NB4 (cell line): ENCODE measurements around the gene PPEF2.

Experiments used
- DNase-seq: peaks from one replicate; pipeline ENCODE4 v3.0.0; 2010; ENCODE audit warnings: low read depth
- H3K4me3 ChIP-seq: one replicate; pipeline ENCODE4 v1.5.1; 2011; ENCODE audit warnings: mild to moderate bottlenecking, low read depth, low read length, moderate library complexity
- MYC ChIP-seq: IDR thresholded peaks from 2 replicates; pipeline ENCODE4 v1.6.1; 2011; ENCODE audit warnings: low read depth, low read length
- POLR2A ChIP-seq: IDR thresholded peaks from 2 replicates; pipeline ENCODE4 v1.6.1; 2011; ENCODE audit warnings: mild to moderate bottlenecking; ENCODE audit not compliant: insufficient read length; ENCODE audit errors: extremely low read depth
- TF ChIP-seq, protein P1 (sequence below): IDR thresholded peaks from one replicate; pipeline ENCODE4 v1.5.1; 2012; ENCODE audit warnings: low read depth, low read length
- TF ChIP-seq, protein P2 (sequence below): IDR thresholded peaks from 2 replicates; pipeline ENCODE4 v1.6.1; 2011; ENCODE audit warnings: low read depth, low read length

The PPEF2 gene

GRCh38 chr4:75867130-75867529 lies 35.1 kb downstream of the PPEF2 start:
- TF ChIP-seq, protein P1, sequence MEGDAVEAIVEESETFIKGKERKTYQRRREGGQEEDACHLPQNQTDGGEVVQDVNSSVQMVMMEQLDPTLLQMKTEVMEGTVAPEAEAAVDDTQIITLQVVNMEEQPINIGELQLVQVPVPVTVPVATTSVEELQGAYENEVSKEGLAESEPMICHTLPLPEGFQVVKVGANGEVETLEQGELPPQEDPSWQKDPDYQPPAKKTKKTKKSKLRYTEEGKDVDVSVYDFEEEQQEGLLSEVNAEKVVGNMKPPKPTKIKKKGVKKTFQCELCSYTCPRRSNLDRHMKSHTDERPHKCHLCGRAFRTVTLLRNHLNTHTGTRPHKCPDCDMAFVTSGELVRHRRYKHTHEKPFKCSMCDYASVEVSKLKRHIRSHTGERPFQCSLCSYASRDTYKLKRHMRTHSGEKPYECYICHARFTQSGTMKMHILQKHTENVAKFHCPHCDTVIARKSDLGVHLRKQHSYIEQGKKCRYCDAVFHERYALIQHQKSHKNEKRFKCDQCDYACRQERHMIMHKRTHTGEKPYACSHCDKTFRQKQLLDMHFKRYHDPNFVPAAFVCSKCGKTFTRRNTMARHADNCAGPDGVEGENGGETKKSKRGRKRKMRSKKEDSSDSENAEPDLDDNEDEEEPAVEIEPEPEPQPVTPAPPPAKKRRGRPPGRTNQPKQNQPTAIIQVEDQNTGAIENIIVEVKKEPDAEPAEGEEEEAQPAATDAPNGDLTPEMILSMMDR: no peak
- TF ChIP-seq, protein P2, sequence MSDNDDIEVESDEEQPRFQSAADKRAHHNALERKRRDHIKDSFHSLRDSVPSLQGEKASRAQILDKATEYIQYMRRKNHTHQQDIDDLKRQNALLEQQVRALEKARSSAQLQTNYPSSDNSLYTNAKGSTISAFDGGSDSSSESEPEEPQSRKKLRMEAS: no peak
- TF ChIP-seq POLR2A (no peak), MYC (no peak)
- no peak for DNase-seq
- no peak overlapping the region for H3K4me3 ChIP-seq

DNA sequence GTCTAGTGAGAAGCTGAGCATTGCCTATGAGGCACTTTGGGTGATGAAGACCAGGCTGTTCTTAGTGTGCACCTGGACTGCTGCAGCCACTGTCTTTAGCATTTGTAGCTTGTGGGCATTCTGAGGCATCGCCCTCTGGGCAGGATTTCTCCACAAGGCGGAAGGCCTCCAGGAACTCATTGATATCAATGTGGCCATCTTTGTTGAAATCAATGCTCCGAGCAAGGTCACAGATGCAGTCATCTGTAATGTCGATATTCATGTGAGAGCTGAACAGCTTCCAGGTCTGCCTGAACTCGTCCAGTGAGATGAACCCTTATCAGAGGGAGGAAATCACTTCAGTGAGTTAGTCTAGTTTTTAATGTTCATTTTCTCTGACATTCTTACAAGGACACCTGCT lies 41.6 kb downstream of the PPEF2 start:
- H3K4me3 ChIP-seq: no peak overlapping the region
- TF ChIP-seq, protein P1: no peak
- TF ChIP-seq MYC (no peak), POLR2A (no peak)
- TF ChIP-seq, protein P2: no peak
- DNase-seq: no peak

GRCh38 chr4:75858721-75859120 lies 43.5 kb downstream of the PPEF2 start:
- TF ChIP-seq MYC (no peak), POLR2A (no peak)
- TF ChIP-seq, protein P2: no peak
- TF ChIP-seq, protein P1: no peak
- H3K4me3 ChIP-seq: no peak overlapping the region
- DNase-seq: no peak

- TF ChIP-seq, protein P1: no peak
- TF ChIP-seq, protein P2: 0 out of 2 replicates have a peak, but pooled peaks have one; percentile 17
- peak; percentile 91 for DNase-seq
- H3K4me3 ChIP-seq: no peak overlapping the region
These were observed 52.8 kb downstream of the PPEF2 start for GRCh38 chr4:75849461-75849860.

- peak; percentile 13 for DNase-seq
- H3K4me3 ChIP-seq: no peak overlapping the region
- TF ChIP-seq MYC (no peak), POLR2A (no peak)
- TF ChIP-seq, protein P1: no peak
- TF ChIP-seq, protein P2: no peak
These were observed 53.4 kb downstream of the PPEF2 start for GRCh38 chr4:75848891-75849290.
